HG03139 (cell line): ENCODE results near the gene ENAH.

ENCODE experiments used
- ATAC-seq: cut with Tn5 transposase; IDR thresholded peaks from one replicate; pipeline ENCODE4 v1.9.1; 2021; ENCODE audit not compliant: unreplicated experiment

The ENAH gene

DNA sequence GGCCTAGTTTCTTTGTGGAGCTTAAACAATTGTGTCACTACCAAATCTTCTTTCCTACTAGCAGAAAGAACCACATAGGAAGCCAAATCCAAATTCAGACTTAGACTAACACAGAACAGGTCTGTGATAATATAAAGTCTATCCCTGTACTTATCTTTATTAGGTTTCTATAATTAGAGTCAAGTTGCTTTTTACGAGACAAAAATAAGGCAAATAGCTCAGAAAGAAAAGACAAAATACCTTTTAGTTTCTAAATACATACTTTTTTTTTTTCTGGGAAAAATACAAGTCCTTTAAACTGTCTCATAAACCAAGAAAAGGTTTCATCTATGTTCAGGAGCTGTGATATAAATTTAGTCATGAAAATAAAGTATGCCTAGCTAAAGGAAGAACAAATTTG is 146.2 kb downstream of the ENAH start:
- no peak for ATAC-seq

DNA sequence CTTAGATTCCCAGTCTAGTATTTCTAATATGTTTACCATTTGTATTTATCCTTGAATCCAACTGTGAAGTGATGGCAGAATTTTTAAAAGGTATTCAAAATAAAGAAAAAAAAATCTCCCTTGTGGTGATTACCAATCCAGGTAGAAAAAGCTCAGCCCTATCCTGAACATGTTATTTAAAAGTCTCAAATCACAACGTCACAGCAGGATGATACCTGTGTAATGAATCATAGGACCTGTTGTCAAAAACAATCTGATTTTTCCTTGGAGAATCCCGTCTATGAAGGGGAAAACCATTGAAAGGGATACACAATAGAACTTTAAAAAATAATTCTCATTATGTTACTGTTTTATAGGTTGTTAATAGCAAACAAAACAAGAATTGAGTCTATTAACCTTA is 148.1 kb downstream of the ENAH start:
- ATAC-seq: no peak

DNA sequence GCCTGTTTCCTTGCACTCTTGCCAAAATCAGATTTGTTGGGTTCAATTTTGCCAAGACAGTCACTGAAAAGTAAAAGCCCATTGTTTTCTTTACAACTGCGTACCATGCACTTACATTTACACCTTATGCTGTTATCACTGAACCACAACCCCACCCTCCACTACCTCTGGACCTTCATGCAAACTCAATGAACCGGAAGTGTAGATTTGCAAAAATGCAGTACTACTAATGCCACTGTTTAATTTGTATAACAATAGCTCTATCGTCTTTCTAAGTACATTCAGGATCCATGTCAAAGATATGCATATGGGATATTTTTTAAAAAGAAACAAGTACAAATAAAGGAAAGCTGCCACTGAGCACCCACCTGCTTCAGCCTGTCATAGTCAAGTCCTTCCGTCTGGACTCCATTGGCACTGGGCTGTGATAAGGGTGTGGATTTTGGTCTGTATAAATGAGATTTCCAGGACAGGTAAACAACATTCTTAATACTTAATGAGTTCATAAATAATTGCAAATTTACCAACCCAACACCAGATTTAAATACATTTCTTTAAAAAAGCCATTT is 152.2 kb downstream of the ENAH start:
- no peak for ATAC-seq

DNA sequence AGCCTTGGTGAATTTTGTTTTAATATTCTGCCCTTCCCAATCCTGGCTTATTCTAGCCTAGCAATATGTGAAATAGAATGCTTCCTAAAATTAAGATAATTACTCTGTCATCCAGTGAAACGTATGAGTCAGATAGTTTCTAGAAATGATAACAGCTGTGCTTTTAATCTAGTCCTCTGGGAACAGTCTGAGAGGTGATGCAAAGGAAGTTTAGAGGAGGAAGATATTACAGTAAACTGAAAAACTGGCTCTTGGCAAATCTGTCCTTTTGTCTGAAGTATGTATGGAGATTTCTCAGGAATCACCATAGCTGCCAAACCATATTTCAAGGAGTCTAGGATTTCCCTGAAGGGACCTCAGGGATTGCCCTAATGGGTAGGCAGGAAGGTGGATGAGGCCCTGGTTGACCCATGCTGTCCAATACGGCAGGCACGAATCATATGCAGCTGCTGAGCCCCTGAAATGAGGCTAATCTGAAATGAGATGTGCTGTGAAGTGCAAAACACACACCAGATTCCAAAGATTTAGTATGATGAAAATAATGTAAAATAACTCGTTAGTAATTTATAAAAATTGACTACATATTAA is 154.3 kb downstream of the ENAH start:
- no peak for ATAC-seq

DNA sequence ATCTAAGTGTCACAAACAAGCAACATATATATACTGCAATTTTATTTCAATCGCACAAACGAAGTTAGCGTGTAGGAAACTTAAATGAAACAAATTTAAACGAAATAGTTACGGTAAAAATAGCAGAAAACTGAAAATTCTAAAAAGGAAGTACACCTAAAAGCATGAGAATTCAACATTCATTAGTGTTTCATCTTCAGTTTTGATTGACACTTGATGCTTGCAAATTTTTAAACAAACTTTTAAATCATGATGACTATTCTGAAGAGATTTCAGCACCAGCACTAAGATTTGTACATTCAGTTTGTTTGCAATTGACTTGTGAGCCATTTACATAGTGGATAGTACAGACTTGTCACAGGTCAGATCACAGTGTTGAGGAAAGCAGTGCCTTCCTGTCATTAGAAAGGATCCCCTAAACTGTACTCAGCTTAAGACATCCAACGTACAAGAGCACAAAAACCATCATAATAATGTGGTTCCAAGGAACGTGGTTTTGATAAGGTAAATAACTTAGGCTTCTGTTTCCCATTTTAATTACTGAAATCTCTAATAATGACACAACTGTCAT is 158.0 kb downstream of the ENAH start:
- no peak for ATAC-seq

DNA sequence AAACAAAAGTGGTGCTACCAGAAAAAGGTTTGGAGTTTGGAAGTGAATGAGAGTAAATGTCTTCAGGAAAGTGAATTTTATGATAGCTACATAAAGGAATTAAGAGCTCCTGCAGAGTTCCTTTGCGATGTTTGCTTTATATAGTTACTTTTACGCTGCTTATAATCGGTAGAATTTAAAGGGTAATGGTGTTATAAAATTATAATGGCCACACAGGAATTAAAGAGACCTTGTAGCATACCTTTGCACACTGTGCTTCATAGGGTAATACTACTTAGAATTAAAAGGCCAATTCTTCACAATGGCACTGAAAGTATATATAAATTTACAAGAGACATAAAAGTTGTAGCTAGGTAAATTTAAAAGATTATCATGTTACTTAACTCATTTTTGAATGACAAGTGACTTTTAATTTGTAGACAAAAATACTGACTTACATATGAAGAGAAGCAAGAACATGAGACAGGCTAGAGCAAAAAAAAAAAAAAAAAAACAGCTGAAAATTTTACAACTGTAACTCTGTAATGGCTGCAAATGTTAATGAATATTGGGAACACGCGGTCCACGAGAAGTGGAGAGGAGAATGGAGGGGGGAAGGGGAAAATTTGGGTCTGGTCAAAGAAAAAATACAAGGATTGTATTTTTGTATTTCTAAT is 159.2 kb downstream of the ENAH start:
- no peak for ATAC-seq

DNA sequence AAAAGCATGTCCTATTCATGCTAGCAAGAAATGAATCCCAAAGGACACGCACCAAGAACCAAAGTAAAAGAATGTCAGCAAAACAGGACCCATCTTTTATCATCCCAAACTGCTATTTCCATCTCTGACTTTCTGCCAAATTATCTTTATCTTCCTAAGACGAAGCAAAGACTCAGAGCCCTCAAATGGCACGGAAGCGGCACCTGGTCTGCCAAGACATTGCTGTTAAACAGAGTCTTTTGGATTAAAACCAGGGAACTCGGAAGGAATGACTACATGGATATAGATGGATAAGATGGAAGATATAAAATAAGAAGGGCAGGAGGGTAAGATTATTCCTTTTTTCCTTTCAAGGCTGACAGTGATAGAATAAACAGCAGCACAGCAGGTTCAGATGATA is 164.2 kb downstream of the ENAH start:
- ATAC-seq: no peak

DNA sequence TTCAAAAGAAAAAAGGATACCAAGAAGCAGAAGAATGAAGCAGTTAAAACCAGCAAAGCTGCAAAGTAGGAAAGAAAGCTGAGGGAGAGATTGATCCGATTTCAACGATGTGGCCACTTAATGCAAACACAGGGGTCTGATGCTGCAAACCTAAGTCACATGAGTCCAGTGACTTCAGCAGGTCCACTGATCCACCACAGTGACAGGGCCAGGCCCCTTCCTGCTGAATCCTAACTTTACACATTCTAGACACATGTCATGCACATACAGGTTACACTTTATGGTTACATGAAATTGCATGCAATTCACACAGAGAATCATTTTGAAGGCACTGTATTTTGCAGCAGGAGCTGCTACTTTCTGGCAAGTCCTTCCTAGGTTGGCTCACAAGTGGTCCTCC is 166.1 kb downstream of the ENAH start:
- ATAC-seq: no peak

DNA sequence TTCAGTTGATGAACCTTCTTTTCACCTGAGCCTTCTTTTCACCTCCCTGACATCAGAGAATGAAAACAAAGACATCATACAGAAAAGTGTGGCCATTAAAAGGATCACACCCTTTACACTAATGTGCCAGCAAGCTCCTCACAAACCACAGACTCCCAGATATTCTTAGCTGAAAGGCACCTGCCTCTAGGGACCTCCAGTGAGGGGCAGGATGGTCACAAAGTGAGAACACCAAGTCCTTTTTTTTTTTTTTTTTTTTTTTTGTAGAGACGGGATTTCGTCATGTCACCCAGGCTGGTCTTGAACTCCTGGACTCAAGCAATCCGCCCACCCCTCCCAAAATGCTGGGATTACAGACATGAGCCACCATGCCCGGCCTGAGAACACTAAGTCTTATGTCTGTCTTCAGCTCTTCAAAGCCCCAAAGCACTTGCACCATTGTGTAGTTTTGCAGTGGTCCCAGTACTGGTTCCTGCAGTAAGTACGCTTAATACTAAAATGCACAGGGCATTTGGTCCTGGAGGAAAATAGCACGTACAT is 166.9 kb downstream of the ENAH start:
- ATAC-seq: no peak

DNA sequence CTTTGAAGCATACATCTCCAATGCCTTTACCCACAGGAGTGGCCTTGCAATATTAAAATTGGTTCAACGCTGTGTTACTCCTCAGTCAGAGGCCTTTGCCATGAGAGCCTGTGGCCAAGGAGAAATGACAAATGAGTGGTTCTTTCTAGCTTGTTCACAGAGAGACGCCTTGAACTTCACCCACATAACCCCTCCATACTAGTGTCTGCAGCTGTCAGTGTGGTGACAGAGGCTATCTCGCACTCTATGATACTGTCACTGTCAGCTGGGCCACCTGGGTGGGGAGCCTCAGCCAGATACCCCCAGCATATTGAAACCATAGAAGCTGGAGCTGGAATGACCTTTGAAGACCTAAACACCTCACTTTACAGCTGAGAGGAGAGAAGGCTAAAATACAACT is 167.7 kb downstream of the ENAH start:
- ATAC-seq: no peak

DNA sequence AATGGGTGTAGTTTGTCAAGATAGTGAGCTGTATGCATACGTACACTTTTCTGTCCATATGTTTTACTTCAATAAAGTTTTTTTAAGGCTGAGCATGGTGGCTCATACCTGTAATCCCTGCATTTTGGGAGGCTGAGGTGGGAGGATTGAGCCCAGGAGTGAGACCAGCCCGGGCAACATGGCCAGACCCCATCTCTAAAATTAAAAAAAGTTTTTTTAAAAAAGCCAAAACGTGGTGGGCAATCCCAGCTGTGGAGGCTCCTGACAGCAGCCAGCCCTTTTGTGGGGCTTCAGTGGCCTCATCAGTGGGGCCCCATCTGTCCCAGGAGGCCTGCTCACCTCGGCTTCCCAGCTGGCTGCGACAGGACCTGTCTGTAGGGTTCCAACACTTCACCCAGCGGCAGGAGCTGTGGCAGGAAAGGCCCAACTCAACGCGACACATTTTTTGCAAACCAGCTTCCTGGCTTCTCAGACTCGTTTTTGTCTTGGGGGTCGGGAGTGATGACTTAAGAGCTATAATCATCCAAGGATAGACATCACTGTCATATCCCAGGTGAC is 168.2 kb downstream of the ENAH start:
- no peak for ATAC-seq

DNA sequence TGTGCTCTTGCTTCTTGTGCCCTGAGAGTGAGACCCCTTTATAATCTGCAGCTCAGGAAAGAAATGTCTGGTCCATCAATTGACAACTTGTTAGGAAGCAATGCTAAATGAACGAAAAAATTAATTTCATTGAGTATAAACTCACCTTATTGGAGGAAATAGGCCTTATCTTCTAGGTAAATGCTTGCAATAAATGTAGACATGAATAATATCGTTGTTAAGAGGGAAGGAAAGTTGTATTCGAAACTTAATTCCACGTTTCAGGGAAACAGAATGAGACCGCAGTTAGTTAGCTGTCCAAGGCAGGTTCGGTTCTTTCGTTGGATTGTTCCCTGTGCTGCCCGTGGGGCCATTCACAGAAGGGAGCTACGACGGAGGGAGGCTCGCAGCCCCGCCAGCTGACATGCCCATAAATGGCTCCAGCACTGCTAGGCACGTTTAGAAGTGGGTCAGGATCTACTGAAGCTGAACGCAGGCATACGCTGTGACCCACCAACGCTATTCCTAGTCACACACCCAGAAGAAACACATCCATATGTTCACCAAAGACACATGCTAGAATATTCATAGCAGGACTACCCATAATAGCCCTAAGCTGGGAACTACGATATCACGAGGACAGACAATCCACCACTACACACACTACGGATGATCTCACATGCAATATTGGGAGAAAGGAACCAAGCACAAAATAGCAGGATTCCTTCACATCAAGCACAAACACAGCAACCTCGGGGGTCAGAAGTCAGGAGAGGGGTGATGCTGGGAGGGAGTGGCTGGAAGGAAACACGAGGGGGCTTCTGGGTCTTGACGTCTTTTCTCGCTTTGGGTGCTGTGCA is 168.9 kb downstream of the ENAH start:
- ATAC-seq: no peak

DNA sequence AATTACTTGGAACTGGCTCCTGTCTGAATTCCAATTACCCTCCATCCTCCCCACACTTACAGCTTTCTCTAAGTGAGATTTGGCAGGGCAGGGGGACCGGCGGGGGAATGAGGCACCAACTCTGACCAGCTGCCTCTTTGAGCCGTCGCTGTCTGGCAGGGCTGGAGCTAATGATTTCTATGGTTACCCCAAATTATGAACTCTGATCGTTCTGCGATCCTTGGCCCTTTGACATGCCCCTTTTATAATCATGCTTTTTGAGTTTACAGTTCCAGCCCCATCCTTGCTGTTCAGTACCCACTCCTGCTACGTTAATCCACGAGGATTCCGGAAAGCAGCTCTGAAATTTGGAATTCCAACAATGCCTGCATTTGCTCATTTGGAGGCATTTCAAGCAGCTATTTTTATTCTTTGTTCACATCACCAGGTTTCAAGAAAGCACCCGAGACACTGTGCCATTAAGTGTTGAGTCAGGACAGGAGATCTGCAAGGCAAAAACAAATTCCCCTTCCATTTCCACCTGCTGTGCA is 170.4 kb downstream of the ENAH start:
- no peak for ATAC-seq

DNA sequence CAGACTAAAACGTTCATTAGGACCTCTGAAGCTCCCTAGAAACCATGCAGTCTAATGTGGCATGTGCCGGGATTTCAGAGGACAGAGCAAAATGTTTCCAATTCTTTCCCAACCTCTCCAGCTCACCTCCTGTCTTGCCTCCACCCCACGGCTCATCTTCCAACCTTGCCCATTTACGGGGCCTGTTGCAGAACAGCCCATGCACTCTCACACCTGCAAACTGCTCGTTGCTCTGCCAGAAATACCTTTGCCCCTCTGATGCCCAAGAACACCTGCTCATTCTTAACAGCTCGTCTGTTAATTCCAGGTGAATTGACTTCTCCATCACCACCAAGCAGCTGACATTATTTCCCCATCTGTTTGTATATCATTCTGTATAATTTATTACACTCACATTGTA is 171.2 kb downstream of the ENAH start:
- no peak for ATAC-seq

DNA sequence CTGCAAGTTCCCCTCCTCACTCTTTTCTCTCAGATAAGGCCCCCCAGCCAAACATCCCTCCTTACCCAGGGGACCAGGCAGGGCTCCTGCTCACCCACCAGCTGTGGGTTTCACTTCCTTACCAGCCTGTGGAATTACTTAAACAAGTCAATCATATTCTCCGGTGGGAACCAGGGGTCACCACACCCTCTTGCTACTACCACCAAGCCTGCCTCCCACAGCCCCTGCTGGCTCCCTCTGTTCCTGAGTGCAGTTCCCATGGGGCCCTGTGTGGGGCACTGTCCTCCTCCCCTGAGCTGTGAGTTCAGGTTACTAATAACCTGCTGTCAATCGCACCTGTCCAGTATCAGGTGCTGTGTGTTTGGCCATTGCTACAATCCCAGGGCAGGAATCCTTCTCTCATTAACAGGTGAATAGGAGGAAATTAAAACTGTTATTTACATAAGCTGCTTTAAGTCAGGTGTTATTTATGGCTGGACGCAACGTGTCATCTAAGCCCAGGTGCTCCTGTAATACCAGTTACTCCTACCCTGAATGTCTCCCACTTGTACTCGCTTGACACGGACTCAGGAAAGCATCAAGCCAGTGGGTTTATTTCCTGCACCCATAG is 172.0 kb downstream of the ENAH start:
- ATAC-seq: no peak

DNA sequence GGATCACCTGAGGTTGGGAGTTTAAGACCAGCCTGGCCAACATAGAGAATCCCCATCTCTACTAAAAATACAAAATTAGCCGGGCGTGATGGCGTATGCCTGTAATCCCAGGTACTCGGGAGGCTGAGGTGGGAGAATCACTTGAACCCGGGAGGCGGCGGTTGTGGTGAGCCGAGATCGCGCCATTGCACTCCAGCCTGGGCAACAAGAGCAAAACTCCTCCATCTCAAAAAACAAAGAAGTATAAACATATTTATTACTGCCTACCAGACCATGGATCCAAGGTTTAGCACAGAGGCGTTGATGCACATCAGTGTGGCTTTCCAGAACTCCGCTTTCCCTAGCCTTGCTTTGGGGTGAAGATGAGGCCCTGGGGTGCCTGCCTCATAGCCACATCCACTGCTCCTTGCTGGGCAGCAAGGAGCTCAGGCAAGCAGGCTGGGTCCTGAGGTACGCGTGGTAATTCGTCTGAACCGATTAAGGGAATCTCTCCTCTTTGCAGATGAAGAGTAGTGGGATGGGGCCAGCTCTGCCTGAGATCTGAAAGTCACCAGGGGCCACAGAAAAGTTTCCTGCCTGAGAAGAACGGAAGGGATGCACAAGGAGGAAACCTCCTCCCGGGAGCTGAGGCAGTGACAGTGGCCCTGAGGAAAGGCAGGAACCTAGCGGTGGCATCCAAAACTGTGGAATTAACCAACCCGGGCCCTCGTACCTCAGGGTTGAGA is 172.8 kb downstream of the ENAH start:
- ATAC-seq: no peak

DNA sequence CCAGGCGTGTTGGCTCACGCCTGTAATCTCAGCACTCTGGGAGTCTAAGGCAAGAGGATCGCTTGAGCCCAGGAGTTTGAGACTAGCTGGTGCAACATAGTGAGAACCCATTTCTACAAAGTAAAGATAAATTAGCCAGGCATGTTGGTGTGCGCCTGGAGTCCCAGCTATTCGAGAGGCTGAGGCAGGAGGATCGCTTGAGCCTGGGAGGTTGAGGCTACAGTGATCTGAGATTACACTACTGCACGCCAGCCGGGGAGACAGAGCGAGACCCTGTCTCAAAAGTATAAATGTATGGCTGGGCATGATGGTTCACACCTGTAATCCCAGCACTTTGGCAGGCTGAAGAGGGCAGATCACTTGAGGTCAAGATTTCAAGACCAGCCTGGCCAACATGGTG is 173.6 kb downstream of the ENAH start:
- no peak for ATAC-seq

DNA sequence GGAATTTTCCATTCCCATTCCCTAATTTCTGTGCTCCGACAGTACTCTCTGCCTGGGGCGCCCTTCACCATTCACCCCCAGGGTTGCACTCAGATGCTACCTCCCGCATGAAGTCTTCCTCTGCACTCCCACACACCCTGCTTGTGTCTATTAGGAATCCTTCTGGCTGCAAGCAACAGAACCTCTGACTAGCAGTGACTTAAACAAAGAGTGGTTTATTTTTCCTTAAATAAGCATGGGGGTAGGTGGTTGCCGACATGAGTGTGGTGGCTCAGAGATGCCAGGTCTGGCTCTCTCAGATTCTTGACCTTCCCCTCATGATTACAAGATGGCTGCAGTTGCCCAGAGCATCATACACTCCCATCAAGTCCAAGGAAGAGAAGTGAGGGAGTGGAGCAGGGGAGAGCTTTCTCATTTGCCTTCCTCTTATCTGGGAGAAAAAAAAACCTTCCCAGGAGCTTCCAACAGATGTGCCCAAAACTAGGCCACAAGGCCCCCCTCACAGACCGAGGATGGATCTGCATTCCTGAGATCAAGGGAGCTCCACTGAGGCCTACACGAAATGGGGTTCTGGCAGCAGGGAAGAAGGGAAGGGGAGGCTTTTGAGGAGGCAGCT is 175.5 kb downstream of the ENAH start:
- no peak for ATAC-seq

DNA sequence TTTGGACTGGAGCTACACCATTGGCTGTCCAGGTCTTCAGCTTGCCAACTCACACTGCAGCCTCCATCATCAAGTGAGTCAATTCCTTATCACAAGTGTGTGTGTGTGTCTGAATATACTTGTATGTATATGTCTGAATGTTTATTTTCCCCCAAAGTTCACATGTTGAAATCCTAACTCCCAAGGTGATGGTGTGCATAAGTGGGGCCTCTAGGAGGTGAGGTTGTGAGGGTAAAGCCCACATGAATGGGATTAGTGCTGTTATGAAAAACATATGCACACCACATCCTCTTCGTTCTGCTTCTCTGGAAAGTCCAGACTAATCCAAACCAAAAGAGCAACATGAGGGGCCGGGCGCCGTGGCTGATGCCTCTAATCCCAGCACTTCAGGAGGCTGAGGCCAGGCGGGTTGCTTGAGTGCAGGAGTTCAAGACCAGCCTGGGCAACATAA is 176.4 kb downstream of the ENAH start:
- ATAC-seq: no peak
